ENCODE measurements around the gene SGCD. TPM values are rescaled to one million over a fixed set of nuclear protein-coding genes. Genes with fewer than 3 reads are reported as not detected.

The SGCD gene
- total RNA-seq, 1 experiment from 2014 or later: not detected

DNA sequence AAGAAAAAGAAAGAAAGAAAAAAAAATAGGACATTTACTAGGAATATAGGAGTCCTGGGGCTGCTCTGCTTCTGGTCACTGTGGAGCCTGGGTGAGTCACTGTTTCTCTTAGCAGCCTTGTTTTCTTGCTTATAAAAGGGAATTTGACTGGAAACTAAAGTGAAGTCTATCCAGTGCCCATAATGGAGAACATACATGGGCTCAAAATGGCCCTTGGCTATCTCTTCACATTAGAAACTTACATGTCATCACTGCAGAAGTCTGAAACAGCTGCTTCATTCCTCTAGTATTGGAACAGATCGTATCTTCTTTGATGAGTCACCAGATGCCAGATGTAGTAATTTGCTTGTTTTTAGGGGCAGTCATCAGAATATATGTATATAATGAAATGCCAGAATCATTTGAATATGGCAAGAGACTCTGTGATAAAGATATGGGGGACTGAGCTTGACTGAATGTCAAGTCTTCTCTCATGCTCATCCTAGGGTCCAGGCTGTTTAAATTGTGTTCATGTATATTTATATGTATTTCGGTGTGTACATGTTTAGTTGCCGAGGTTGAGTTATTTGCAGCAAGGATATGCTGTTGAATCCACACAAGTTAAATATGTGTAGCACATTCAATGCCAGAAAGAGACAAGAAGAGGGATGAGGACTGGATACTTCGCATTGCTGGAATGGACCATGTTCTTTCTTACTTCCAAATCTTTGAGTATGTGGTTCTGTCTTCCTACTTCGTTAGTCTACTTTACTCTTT, 56.7 kb downstream of the SGCD start:
- CTCF ChIA-PET: no interaction called here
- intact Hi-C loops (cut with micrococcal nuclease): no loop called here
- no peaks in the 10 kb centered on the region; a peak in 1 of 4 replicates for H3K9me3 ChIP-seq (ENCODE audit: control insufficient read depth in 1 of 2, insufficient read depth in 1 of 2, low read depth in 1 of 2, low read length in 2 of 2)
- TF ChIP-seq ELF1 (IDR thresholded peaks at IDR 0.05; ENCODE audit: borderline replicate concordance, low read depth) (no peak), RAD21 (IDR thresholded peaks at IDR 0.05; ENCODE audit: low read depth) (no peak), POLR2AphosphoS5 (IDR thresholded peaks at IDR 0.05; ENCODE audit: low read depth, low read length) (no peak), EZH2 (IDR thresholded peaks at IDR 0.05) (no peak), ZFX (IDR thresholded peaks at IDR 0.05) (no peak)
- TF ChIP-seq, protein P1, sequence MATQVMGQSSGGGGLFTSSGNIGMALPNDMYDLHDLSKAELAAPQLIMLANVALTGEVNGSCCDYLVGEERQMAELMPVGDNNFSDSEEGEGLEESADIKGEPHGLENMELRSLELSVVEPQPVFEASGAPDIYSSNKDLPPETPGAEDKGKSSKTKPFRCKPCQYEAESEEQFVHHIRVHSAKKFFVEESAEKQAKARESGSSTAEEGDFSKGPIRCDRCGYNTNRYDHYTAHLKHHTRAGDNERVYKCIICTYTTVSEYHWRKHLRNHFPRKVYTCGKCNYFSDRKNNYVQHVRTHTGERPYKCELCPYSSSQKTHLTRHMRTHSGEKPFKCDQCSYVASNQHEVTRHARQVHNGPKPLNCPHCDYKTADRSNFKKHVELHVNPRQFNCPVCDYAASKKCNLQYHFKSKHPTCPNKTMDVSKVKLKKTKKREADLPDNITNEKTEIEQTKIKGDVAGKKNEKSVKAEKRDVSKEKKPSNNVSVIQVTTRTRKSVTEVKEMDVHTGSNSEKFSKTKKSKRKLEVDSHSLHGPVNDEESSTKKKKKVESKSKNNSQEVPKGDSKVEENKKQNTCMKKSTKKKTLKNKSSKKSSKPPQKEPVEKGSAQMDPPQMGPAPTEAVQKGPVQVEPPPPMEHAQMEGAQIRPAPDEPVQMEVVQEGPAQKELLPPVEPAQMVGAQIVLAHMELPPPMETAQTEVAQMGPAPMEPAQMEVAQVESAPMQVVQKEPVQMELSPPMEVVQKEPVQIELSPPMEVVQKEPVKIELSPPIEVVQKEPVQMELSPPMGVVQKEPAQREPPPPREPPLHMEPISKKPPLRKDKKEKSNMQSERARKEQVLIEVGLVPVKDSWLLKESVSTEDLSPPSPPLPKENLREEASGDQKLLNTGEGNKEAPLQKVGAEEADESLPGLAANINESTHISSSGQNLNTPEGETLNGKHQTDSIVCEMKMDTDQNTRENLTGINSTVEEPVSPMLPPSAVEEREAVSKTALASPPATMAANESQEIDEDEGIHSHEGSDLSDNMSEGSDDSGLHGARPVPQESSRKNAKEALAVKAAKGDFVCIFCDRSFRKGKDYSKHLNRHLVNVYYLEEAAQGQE (IDR thresholded peaks at IDR 0.05; ENCODE audit: low read depth): no peak
- RAD21 ChIA-PET (ENCODE audit: low non-redundant PET in 1 of 2, low total read pairs in 2 of 2, uncharacterized antibody in 2 of 2, unreplicated experiment in 2 of 2): no interaction called here
- no peaks in the 10 kb centered on the region for H3K27me3 ChIP-seq (ENCODE audit: insufficient read depth, low read length)
- no peak overlapping the region for H3K27ac ChIP-seq (ENCODE audit: low read depth, low read length)
- H3K4me1 ChIP-seq (ENCODE audit: control insufficient read depth in 1 of 2, insufficient read depth in 2 of 2, low read length in 2 of 2): no peaks in the 10 kb centered on the region
- POLR2A ChIA-PET: no interaction called here
- no peak overlapping the region for H3K4me3 ChIP-seq (replicated peaks in 1 of 2; ENCODE audit: low read depth in 1 of 2, low read length in 2 of 2)
- DNase-seq (ENCODE audit: low read depth, low spot score): no peak
- H3K36me3 ChIP-seq (ENCODE audit: control insufficient read depth in 1 of 2, insufficient read depth in 2 of 2, low read length in 2 of 2): no peaks in the 10 kb centered on the region
- H2AFZ ChIP-seq (ENCODE audit: low read depth, low read length, poor library complexity, severe bottlenecking): no peak overlapping the region
- H3K9ac ChIP-seq (ENCODE audit: low read length): no peak overlapping the region
- H3K4me2 ChIP-seq (ENCODE audit: low read length): no peak overlapping the region
- no peaks in the 10 kb centered on the region for H3K9me2 ChIP-seq (ENCODE audit: insufficient read depth)
- H3K79me2 ChIP-seq (ENCODE audit: insufficient read depth, low read length): no peaks in the 10 kb centered on the region
- H4K20me1 ChIP-seq (ENCODE audit: insufficient read depth): no peaks in the 10 kb centered on the region
- ATAC-seq: no peak
- no TSS peak for BruUV-seq (replicated peaks)

Measured in HCT116 (cell line).